Measurements from ENCODE around the gene ANKRD17. TPM values are rescaled to one million over a fixed set of nuclear protein-coding genes. Genes with fewer than 3 reads are reported as not detected.
"Not testable (repeated sequence)": the region's sequence is repeated elsewhere in the genome, so short reads cannot be mapped to it uniquely, and the experiment has no call there.

The ANKRD17 gene
- total RNA-seq, 1 experiment from 2014 or later: 19.0 TPM

GRCh38 chr4:73245955-73246354, 12.6 kb downstream of the ANKRD17 start:
- no peak for DNase-seq (ENCODE audit: low read depth)

GRCh38 chr4:73244945-73245601, 13.5 kb downstream of the ANKRD17 start:
- no peak for DNase-seq (ENCODE audit: low read depth)

- DNase-seq (ENCODE audit: low read depth): no peak
Observed at GRCh38 chr4:73237044-73237443, 21.6 kb downstream of the ANKRD17 start.

- DNase-seq (ENCODE audit: low read depth): no peak
Observed at GRCh38 chr4:73236151-73236550, 22.4 kb downstream of the ANKRD17 start.

GRCh38 chr4:73234712-73235111, 23.9 kb downstream of the ANKRD17 start:
- no peak for DNase-seq (ENCODE audit: low read depth)

GRCh38 chr4:73231518-73232487, 26.8 kb downstream of the ANKRD17 start:
- DNase-seq (ENCODE audit: low read depth): no peak

GRCh38 chr4:73230865-73231517, 27.6 kb downstream of the ANKRD17 start:
- no peak for DNase-seq (ENCODE audit: low read depth)

- not testable (repeated sequence) for DNase-seq (ENCODE audit: low read depth)
Observed at GRCh38 chr4:73228800-73229199, 29.8 kb downstream of the ANKRD17 start.

- no peak for DNase-seq (ENCODE audit: low read depth)
Observed at GRCh38 chr4:73224886-73225285, 33.7 kb downstream of the ANKRD17 start.

GRCh38 chr4:73223258-73223650, 35.3 kb downstream of the ANKRD17 start:
- DNase-seq (ENCODE audit: low read depth): no peak

GRCh38 chr4:73222466-73223257, 35.9 kb downstream of the ANKRD17 start:
- peak; percentile 75 for DNase-seq (ENCODE audit: low read depth)

- no peak for DNase-seq (ENCODE audit: low read depth)
Observed at GRCh38 chr4:73221734-73222133, 36.9 kb downstream of the ANKRD17 start.

GRCh38 chr4:73220815-73221214, 37.8 kb downstream of the ANKRD17 start:
- DNase-seq (ENCODE audit: low read depth): no peak

- no peak for DNase-seq (ENCODE audit: low read depth)
Observed at GRCh38 chr4:73213916-73214653, 44.5 kb downstream of the ANKRD17 start.

- no peak for DNase-seq (ENCODE audit: low read depth)
Observed at GRCh38 chr4:73212982-73213730, 45.4 kb downstream of the ANKRD17 start.

GRCh38 chr4:73211968-73212367, 46.6 kb downstream of the ANKRD17 start:
- DNase-seq (ENCODE audit: low read depth): no peak

GRCh38 chr4:73208376-73208775, 50.2 kb downstream of the ANKRD17 start:
- DNase-seq (ENCODE audit: low read depth): no peak

- no peak for DNase-seq (ENCODE audit: low read depth)
Observed at GRCh38 chr4:73206236-73206635, 52.4 kb downstream of the ANKRD17 start.

- DNase-seq (ENCODE audit: low read depth): no peak
Observed at GRCh38 chr4:73205482-73205881, 53.1 kb downstream of the ANKRD17 start.

GRCh38 chr4:73203976-73204375, 54.6 kb downstream of the ANKRD17 start:
- DNase-seq (ENCODE audit: low read depth): not testable (repeated sequence)

Data from Daoy (cell line).